Neutrophil (primary cell): ENCODE data around the gene LYSMD1.
"Not testable (repeated sequence)": the region's sequence is repeated elsewhere in the genome, so short reads cannot be mapped to it uniquely, and the experiment has no call there.

Experiments
- H3K27ac ChIP-seq: fragments of 200-600 bp; sonication (generic); 2 replicates; pipeline ENCODE4 v1.5.1; 2016; ENCODE audit warnings: mild to moderate bottlenecking, moderate library complexity
- H3K27me3 ChIP-seq: fragments of 200-600 bp; sonication (generic); 2 replicates; pipeline ENCODE4 v1.6.0; 2016; ENCODE audit warnings: mild to moderate bottlenecking
- H3K36me3 ChIP-seq: fragments of 200-600 bp; sonication (generic); 2 replicates; pipeline ENCODE4 v1.5.1; 2017
- H3K4me1 ChIP-seq, 2 experiments: fragments of 200-600 bp in 1 of 2; sonication (generic) in 1 of 2; 1 replicate in 1 of 2; 2 replicates in 1 of 2; pipeline versions ENCODE4 v1.5.1 to v1.6.1; 2013 to 2016; ENCODE audit warnings: low read depth in 1 of 2, low read length in 1 of 2, mild to moderate bottlenecking in 1 of 2, moderate library complexity in 1 of 2; ENCODE audit not compliant: control insufficient read depth in 1 of 2, insufficient read depth in 1 of 2
- H3K4me3 ChIP-seq, 2 experiments: fragments of 200-600 bp in 1 of 2; sonication (generic) in 1 of 2; 1 replicate in 1 of 2; 2 replicates in 1 of 2; pipeline ENCODE4 v1.5.1; 2013 to 2016; ENCODE audit warnings: low read depth in 1 of 2, low read length in 1 of 2, mild to moderate bottlenecking in 1 of 2, moderate library complexity in 1 of 2
- H3K9me3 ChIP-seq: fragments of 200-600 bp; sonication (generic); 2 replicates; pipeline ENCODE4 v1.5.1; 2016
- TF ChIP-seq, protein P1 (sequence below): fragments of 200-600 bp; sonication (generic); IDR thresholded peaks from 2 replicates; pipeline ENCODE4 v1.5.1; 2016; ENCODE audit warnings: antibody characterized with exemption

LYSMD1 gene

DNA sequence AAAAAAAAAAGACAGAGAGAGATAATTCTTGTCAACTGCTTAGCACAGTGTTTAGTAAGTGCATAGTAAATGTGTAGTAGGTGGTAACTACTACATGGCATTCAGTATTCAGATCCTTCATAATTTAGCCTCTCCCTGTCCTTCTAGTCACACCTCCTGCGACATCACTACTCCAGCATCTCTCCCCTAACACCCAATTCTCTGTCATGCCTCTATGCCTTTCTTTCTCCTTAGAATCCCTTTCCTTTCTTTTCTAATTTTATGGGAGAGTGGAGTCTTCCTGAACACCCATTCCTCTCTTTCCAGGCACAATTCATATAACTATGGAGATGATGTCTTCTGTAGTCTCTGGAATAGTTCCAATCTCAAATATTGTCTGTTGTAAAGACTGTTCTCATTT, 28.2 kb upstream of the LYSMD1 start:
- H3K4me1 ChIP-seq = peaks cover 14 to 23% of the 10 kb centered on the region in 2 experiments
- TF ChIP-seq, protein P1, sequence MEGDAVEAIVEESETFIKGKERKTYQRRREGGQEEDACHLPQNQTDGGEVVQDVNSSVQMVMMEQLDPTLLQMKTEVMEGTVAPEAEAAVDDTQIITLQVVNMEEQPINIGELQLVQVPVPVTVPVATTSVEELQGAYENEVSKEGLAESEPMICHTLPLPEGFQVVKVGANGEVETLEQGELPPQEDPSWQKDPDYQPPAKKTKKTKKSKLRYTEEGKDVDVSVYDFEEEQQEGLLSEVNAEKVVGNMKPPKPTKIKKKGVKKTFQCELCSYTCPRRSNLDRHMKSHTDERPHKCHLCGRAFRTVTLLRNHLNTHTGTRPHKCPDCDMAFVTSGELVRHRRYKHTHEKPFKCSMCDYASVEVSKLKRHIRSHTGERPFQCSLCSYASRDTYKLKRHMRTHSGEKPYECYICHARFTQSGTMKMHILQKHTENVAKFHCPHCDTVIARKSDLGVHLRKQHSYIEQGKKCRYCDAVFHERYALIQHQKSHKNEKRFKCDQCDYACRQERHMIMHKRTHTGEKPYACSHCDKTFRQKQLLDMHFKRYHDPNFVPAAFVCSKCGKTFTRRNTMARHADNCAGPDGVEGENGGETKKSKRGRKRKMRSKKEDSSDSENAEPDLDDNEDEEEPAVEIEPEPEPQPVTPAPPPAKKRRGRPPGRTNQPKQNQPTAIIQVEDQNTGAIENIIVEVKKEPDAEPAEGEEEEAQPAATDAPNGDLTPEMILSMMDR = no peak
- peaks cover 34% of the 10 kb centered on the region for H3K27me3 ChIP-seq
- H3K36me3 ChIP-seq = no peaks in the 10 kb centered on the region
- H3K27ac ChIP-seq = no peak overlapping the region
- no peaks in the 10 kb centered on the region for H3K9me3 ChIP-seq
- no peak overlapping the region for H3K4me3 ChIP-seq

DNA sequence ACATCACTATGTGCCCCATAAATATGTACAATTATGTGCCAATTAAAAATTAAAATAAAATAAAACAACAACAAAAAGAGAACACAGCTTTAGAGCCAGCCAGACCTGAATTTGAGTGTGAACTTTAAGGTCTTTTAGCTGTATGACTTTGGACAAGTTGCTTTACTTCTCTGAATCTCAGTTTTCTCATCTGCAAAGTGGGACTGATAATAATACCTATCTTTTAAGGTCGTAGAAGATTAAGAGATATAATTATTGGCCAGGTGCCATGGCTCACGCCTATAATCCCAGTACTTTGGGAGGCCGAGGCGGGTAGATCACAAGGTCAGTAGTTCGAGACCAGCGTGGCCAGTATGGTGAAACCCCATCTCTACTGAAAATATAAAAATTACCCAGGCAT, 27.6 kb upstream of the LYSMD1 start:
- TF ChIP-seq, protein P1 = no peak
- H3K36me3 ChIP-seq = no peaks in the 10 kb centered on the region
- peaks cover 16 to 25% of the 10 kb centered on the region in 2 experiments for H3K4me1 ChIP-seq
- peaks cover 34% of the 10 kb centered on the region for H3K27me3 ChIP-seq
- no peak overlapping the region for H3K4me3 ChIP-seq
- no peaks in the 10 kb centered on the region for H3K9me3 ChIP-seq
- no peak overlapping the region for H3K27ac ChIP-seq

DNA sequence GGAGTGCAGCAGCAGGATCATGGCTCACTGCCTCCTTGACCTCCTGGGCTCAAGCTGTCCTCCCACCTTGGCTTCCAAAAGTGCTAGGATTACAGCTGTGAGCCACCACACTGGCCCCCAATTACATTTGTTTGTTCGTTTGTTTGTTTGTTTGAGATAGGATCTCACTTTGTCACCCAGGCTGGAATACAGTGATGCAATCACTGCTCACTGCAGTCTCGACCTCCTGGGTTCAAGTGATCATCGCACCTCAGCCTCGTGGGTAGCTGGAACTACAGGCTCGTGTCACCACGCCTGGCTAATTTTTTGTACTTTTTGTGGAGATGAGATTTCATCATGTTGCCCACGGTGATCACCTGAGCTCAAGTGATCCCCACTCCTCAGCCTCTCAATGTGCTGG, 26.3 kb upstream of the LYSMD1 start:
- Histone ChIP-seq H3K9me3 (no peaks in the 10 kb centered on the region), H3K4me3 (no peak overlapping the region), H3K27me3 (peaks cover 34% of the 10 kb centered on the region), H3K4me1 (peaks cover 10 to 17% of the 10 kb centered on the region in 2 experiments), H3K36me3 (no peaks in the 10 kb centered on the region), H3K27ac (no peak overlapping the region)
- TF ChIP-seq, protein P1 = no peak

DNA sequence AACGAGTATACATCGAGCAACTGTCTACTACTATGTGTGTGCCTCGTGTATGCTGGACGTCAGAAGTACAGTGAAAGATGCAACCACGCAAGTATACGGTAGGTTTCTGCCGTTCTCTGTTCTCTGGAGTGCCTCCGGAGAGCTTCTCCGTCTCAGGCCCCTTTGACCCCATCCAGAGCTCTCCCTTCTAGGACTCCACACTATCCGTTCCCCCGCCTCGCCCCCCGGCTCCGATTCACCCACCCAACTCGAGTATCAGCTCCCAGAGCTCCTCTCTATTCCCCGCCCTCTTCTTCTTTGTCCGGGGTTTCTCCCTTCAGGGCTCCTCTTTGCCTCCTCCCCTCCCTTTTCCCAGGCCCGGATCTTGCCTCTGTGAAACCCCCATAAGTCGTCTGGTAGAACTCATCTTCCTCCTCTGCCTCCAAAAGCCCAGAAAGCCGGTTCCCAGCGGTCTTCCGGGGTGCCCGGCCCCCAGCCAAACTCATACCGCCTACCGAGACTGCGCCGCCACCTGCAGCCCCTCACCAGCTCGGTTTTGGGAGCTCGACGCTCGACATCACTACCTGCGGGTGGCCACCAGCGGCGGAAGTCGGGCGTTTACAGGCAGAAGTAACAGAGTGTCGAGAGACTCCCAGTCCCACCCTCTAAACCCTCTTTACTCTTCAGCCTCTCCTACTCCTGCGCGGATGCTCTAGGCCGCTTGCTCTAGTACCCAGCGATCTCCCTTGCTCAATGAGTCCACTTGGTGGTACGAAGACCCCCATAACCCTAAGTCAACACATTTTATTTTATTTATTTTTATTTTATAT, 24.1 kb upstream of the LYSMD1 start, which contains the start of gene VPS72:
TSS of gene VPS72 (minus strand) at position 561 of the 809 bp plus-strand sequence. CDS start at position 485, 76 bp downstream.
- H3K4me3 ChIP-seq = peak within 1 kb of the TSS; percentile 67 to 79
- H3K9me3 ChIP-seq = no peaks in the 10 kb centered on the region
- H3K36me3 ChIP-seq = peaks cover 10% of the 10 kb centered on the region
- peaks cover 10 to 17% of the 10 kb centered on the region in 2 experiments for H3K4me1 ChIP-seq
- H3K27me3 ChIP-seq = peaks cover 29% of the 10 kb centered on the region
- peak within 1 kb of the TSS; percentile 84 for H3K27ac ChIP-seq
- TF ChIP-seq, protein P1 = peak; percentile 58

DNA sequence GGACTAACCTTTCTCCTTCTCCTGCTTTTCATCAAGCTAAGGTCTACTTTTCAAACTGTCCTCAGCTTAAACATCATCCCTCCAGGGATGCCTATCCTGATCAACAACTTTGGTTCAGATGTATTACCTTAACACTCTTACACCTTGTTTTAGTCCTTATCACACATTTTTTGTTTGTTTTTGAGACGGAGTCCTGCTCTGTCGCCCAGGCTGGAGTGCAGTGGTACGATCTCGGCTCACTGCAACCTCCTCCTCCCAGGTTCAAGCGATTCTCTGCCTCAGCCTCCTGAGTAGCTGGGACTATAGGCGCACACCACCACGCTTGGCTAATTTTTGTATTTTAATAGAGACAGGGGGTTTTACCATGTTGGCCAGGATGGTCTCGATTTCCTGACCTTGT, 23.0 kb upstream of the LYSMD1 start:
- H3K27ac ChIP-seq = not testable (repeated sequence)

DNA sequence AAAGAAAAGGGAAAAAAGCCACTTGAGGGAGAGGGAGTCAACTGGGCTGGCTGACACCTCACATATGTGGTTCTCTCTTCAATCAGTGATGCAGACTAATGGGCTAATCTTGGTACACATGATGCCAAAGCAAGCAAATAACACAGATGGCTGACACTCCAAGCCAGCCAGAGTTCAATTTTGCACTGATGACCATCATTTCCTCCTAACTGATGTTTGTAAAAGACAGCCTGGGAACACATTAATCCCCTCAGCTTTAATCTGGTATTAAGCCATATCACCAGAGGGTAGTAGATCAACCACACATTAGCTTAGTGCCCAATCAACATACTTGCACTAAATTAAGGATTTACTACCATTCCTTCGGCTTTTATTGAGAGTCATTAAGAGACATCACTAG, 21.5 kb upstream of the LYSMD1 start:
- peaks cover 10 to 17% of the 10 kb centered on the region in 2 experiments for H3K4me1 ChIP-seq
- H3K4me3 ChIP-seq = no peak overlapping the region
- peaks cover 36% of the 10 kb centered on the region for H3K36me3 ChIP-seq
- TF ChIP-seq, protein P1 = no peak
- peaks cover 4% of the 10 kb centered on the region for H3K27me3 ChIP-seq
- no peaks in the 10 kb centered on the region for H3K9me3 ChIP-seq
- no peak overlapping the region for H3K27ac ChIP-seq

More for the DNA sequence above, 23.0 kb upstream of the LYSMD1 start:
- peaks cover 10 to 17% of the 10 kb centered on the region in 2 experiments for H3K4me1 ChIP-seq
- H3K4me3 ChIP-seq, H3K9me3 ChIP-seq: not testable (repeated sequence)
- peaks cover 17% of the 10 kb centered on the region for H3K27me3 ChIP-seq
- peaks cover 22% of the 10 kb centered on the region for H3K36me3 ChIP-seq
